SK-N-SH (cell line): Measurements from ENCODE around the gene PRAME. TPM values are rescaled to one million over a fixed set of nuclear protein-coding genes. Genes with fewer than 3 reads are reported as not detected.

Experiments
- CTCF ChIA-PET: fragments of 300-600, 350-600 bp; formaldehyde crosslinking; extraction: SDS; loops from one replicate; lab custom pipeline; 2021; lab: Yijun Ruan, JAX
- POLR2A ChIA-PET: fragments of 350-600 bp; sonication (Branson Sonifier 250); formaldehyde crosslinking; extraction: SDS; loops from one replicate; lab custom pipeline; 2020; ENCODE audit warnings: antibody characterized with exemption, inconsistent platforms; lab: Yijun Ruan, JAX
- DNase-seq: peaks from one replicate; pipeline ENCODE4 v3.0.0; 2012
- H2AFZ ChIP-seq: fragments of 200-600 bp; sonication (generic); 2 replicates; pipeline ENCODE4 v1.8.1; 2016; ENCODE audit warnings: antibody characterized with exemption, mild to moderate bottlenecking, low read depth
- H3F3A ChIP-seq: fragments of 200-600 bp; sonication (generic); replicated peaks from 2 replicates; pipeline ENCODE3; 2016; ENCODE audit warnings: antibody characterized with exemption, mild to moderate bottlenecking; ENCODE audit not compliant: insufficient read depth
- H3K27ac ChIP-seq, 2 experiments: fragments of 200-500 bp in 1 of 2; fragments of 200-600 bp in 1 of 2; sonication (Bioruptor generic) in 1 of 2; sonication (generic), shearing (Covaris generic) in 1 of 2; 2 replicates each; pipeline versions ENCODE4 v1.5.1 to v1.6.1; 2014 to 2016; ENCODE audit warnings: low read depth in 2 of 2, inconsistent platforms in 1 of 2, low read length in 1 of 2, mild to moderate bottlenecking in 1 of 2, mixed read lengths in 1 of 2
- H3K27me3 ChIP-seq: fragments of 200-600 bp; sonication (generic), shearing (Covaris generic); 2 replicates; pipeline ENCODE4 v1.6.1; 2016; ENCODE audit warnings: mixed run types; ENCODE audit not compliant: insufficient read depth
- H3K36me3 ChIP-seq, 2 experiments: fragments of 200-500 bp in 1 of 2; fragments of 200-600 bp in 1 of 2; sonication (Bioruptor generic) in 1 of 2; sonication (generic) in 1 of 2; replicated peaks in 1 of 2; 2 replicates each; pipeline versions ENCODE3 to v1.5.1; 2014 to 2016; ENCODE audit warnings: low read length in 1 of 2, mild to moderate bottlenecking in 1 of 2; ENCODE audit not compliant: insufficient read depth in 2 of 2, control insufficient read depth in 1 of 2
- H3K4me1 ChIP-seq, 2 experiments: fragments of 200-500 bp in 1 of 2; fragments of 200-600 bp in 1 of 2; sonication (Bioruptor generic) in 1 of 2; sonication (generic), shearing (Covaris generic) in 1 of 2; 2 replicates each; pipeline versions ENCODE4 v1.5.1 to v1.6.1; 2014 to 2016; ENCODE audit warnings: low read depth in 1 of 2, low read length in 1 of 2, mixed run types in 1 of 2; ENCODE audit not compliant: insufficient read depth in 2 of 2, control insufficient read depth in 1 of 2
- H3K4me2 ChIP-seq: fragments of 200-600 bp; sonication (generic), shearing (Covaris generic); 2 replicates; pipeline ENCODE4 v1.6.1; 2017; ENCODE audit warnings: mixed run types
- H3K4me3 ChIP-seq, 2 experiments: fragments of 200-500 bp in 1 of 2; fragments of 200-600 bp in 1 of 2; sonication (Bioruptor generic) in 1 of 2; sonication (generic), shearing (Covaris generic) in 1 of 2; 2 replicates each; pipeline versions ENCODE4 v1.5.1 to v1.8.1; 2014 to 2016; ENCODE audit warnings: low read depth in 2 of 2, inconsistent platforms in 1 of 2, low read length in 1 of 2, mild to moderate bottlenecking in 1 of 2, mixed read lengths in 1 of 2, moderate library complexity in 1 of 2
- H3K79me2 ChIP-seq: fragments of 200-600 bp; sonication (generic); 2 replicates; pipeline ENCODE4 v1.8.1; 2017; ENCODE audit warnings: mild to moderate bottlenecking; ENCODE audit not compliant: insufficient read depth
- H3K9ac ChIP-seq: fragments of 200-600 bp; sonication (generic); 2 replicates; pipeline ENCODE4 v1.6.1; 2017; ENCODE audit warnings: mixed run types
- H3K9me2 ChIP-seq: fragments of 200-600 bp; sonication (generic); 2 replicates; pipeline ENCODE4 v1.6.1; 2017; ENCODE audit warnings: mixed run types
- H3K9me3 ChIP-seq: fragments of 200-600 bp; sonication (generic); 2 replicates; pipeline ENCODE4 v1.6.1; 2017; ENCODE audit warnings: mixed run types, mild to moderate bottlenecking, moderate library complexity
- H4K20me1 ChIP-seq: fragments of 200-600 bp; sonication (generic); 2 replicates; pipeline ENCODE4 v1.6.1; 2017; ENCODE audit warnings: mild to moderate bottlenecking, mixed run types; ENCODE audit not compliant: insufficient read depth
- EP300 ChIP-seq, 2 experiments: IDR thresholded peaks; 2 replicates each; pipeline versions ENCODE4 v1.4.0 to v1.6.1; 2012; ENCODE audit warnings: borderline replicate concordance in 1 of 2, low read depth in 1 of 2, low read length in 1 of 2
- NFIC ChIP-seq: IDR thresholded peaks from 2 replicates; pipeline ENCODE4 v1.4.0; 2012; ENCODE audit warnings: borderline replicate concordance
- RFX5 ChIP-seq: IDR thresholded peaks from 2 replicates; pipeline ENCODE4 v1.6.1; 2012; ENCODE audit warnings: mild to moderate bottlenecking, improper control_type of control experiment, low read length
- RXRA ChIP-seq: IDR thresholded peaks from 2 replicates; pipeline ENCODE4 v1.4.0; 2012; ENCODE audit warnings: low read depth, mild to moderate bottlenecking, borderline replicate concordance
- WGBS: methylation state at CpG from one replicate; pipeline ENCODE4 v1.1.6; 2017; ENCODE audit warnings: low lambda C conversion rate; 5-methylcytosine and 5-hydroxymethylcytosine counted together
- polyA plus RNA-seq, 3 experiments: library from polyadenylated mRNA; depleted of rRNA; stranded (reverse); fragments of >200 nt; gene quantifications; 2 replicates each; pipeline ENCODE4 v1.2.3, GENCODE V29; 2012
- TF ChIP-seq, protein P1 (sequence below): fragments of 150-350 bp; IDR thresholded peaks from 2 replicates; pipeline ENCODE4 v1.6.1; 2016; ENCODE audit warnings: mild to moderate bottlenecking, low read depth, low read length
- TF ChIP-seq, protein P2 (sequence below): IDR thresholded peaks from 2 replicates; pipeline ENCODE4 v1.4.0; 2012; ENCODE audit warnings: low read depth, borderline replicate concordance

The PRAME gene
- polyA plus RNA-seq, 1 of the 3 experiments (the other 2 are of a cell fraction) = 193 TPM

DNA sequence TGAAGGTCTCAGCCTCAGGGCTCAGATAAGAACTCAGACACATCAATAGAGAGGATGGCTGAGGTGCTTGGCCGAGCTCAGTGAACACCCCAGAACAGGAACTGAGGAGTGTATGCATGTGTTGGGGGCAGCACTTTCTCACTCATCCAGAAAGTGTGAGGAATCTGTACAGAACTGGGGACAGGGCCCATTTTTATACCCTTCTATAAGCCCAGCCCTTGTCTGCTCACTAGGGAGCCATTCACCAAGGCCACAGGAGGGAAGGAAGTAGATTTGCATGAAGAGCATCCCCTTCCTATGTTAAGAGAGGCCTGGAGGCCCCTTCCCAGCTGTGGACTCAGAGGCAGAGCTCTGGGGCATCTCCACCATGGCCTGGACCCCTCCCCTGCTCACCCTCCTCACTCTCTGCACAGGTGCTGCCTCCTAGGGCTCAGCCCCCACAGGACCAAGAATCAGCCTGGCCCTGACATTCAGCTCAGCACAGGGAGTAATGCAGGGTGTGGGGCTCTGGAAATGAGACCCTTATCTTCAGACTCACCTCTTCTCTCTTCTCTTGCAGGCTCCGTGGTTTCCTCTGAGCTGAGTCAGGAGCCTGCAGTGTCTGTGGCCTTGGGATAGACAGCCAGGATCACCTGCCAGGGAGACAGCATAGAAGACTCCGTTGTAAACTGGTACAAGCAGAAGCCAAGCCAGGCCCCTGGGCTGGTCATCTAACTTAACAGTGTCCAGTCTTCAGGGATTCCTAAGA lies 45.4 kb upstream of the PRAME start:
- Histone ChIP-seq H3K27ac (no peak overlapping the region), H3K36me3 (no peaks in the 10 kb centered on the region), H3K9ac (no peak overlapping the region), H3K4me2 (no peak overlapping the region)
- CTCF ChIA-PET = interaction anchor here (0.7 to 1.6 kb wide), 4 partner anchors 27 to 80 kb away, joined by 3 to 4 read pairs (median 3); no protein-coding TSS in a partner anchor
- DNase-seq = no peak
- WGBS = 20% methylated on average over 2 of the region's 3 CpGs
- TF ChIP-seq, protein P1, sequence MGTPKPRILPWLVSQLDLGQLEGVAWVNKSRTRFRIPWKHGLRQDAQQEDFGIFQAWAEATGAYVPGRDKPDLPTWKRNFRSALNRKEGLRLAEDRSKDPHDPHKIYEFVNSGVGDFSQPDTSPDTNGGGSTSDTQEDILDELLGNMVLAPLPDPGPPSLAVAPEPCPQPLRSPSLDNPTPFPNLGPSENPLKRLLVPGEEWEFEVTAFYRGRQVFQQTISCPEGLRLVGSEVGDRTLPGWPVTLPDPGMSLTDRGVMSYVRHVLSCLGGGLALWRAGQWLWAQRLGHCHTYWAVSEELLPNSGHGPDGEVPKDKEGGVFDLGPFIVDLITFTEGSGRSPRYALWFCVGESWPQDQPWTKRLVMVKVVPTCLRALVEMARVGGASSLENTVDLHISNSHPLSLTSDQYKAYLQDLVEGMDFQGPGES = no peak
- TF ChIP-seq, protein P2, sequence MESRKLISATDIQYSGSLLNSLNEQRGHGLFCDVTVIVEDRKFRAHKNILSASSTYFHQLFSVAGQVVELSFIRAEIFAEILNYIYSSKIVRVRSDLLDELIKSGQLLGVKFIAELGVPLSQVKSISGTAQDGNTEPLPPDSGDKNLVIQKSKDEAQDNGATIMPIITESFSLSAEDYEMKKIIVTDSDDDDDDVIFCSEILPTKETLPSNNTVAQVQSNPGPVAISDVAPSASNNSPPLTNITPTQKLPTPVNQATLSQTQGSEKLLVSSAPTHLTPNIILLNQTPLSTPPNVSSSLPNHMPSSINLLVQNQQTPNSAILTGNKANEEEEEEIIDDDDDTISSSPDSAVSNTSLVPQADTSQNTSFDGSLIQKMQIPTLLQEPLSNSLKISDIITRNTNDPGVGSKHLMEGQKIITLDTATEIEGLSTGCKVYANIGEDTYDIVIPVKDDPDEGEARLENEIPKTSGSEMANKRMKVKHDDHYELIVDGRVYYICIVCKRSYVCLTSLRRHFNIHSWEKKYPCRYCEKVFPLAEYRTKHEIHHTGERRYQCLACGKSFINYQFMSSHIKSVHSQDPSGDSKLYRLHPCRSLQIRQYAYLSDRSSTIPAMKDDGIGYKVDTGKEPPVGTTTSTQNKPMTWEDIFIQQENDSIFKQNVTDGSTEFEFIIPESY = no peak
- TF ChIP-seq, all 33 proteins: peak for 0
- Histone ChIP-seq H3K9me2 (no peaks in the 10 kb centered on the region), H3K27me3 (no peaks in the 10 kb centered on the region; the same call in 1 of the 2 replicates), H4K20me1 (no peaks in the 10 kb centered on the region), H3K4me1 (no peaks in the 10 kb centered on the region), H3K4me3 (no peak overlapping the region), H2AFZ (no peak overlapping the region), H3K9me3 (no peaks in the 10 kb centered on the region), H3F3A (no peaks in the 10 kb centered on the region), H3K79me2 (no peaks in the 10 kb centered on the region)
- POLR2A ChIA-PET = no interaction called here

DNA sequence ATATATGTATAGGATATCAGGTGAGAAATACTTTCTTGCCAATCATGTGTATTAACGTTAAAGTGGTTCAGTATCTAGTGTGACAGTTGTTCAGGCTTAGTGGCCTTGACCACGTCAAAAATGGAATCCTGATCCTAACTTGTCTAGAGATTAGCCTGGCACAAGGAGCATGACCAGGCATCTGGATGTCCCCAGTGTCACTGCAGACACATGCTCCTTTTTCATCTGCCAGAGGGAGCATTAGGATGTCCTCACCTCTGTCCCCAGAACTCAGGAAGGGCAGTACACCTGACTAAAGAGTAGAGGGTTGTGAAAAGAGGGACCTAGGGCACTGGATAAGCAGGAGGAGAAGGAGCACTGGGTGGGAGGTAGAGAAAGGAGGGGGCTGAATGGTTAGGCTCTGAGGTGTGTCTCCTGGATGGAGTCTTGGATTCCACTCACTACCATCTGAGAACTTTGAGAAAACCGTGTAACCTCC lies 44.4 kb upstream of the PRAME start:
- no peak for TF ChIP-seq RFX5
- no peak for TF ChIP-seq EP300 (IDR thresholded peaks at IDR 0.05; ENCODE audit: borderline replicate concordance in 1 of 2, low read depth in 1 of 2, low read length in 1 of 2)
- TF ChIP-seq NFIC = no peak
- TF ChIP-seq, protein P2 = no peak
- TF ChIP-seq RXRA = no peak
- Histone ChIP-seq H3K9me3 (no peaks in the 10 kb centered on the region), H3K27me3 (no peaks in the 10 kb centered on the region; the same call in 1 of the 2 replicates), H3K4me2 (no peak overlapping the region), H3K9me2 (no peaks in the 10 kb centered on the region), H3F3A (no peaks in the 10 kb centered on the region), H3K4me1 (no peaks in the 10 kb centered on the region), H4K20me1 (no peaks in the 10 kb centered on the region), H3K4me3 (no peak overlapping the region), H3K27ac (no peak overlapping the region), H3K36me3 (no peaks in the 10 kb centered on the region), H3K79me2 (no peaks in the 10 kb centered on the region), H3K9ac (no peak overlapping the region), H2AFZ (no peak overlapping the region)
- POLR2A ChIA-PET = no interaction called here
- DNase-seq = no peak
- CTCF ChIA-PET = interaction anchor here (0.7 to 1.5 kb wide), 3 partner anchors 12 to 27 kb away, joined by 3 to 6 read pairs (median 3); no protein-coding TSS in a partner anchor
- WGBS = 7% methylated on average over 3 of the region's 3 CpGs
